ENCODE data around the gene BTBD2.

Gene BTBD2

GRCh38 chr19:2050349-2050990 is 35.0 kb upstream of the BTBD2 start:
- H3K27ac ChIP-seq: peak overlapping the region; percentile 87
- no peak for TF ChIP-seq ZFX (IDR thresholded peaks at IDR 0.05; ENCODE audit: borderline replicate concordance)
- TF ChIP-seq CTCF (IDR thresholded peaks at IDR 0.05): no peak

- peak overlapping the region; percentile 87 for H3K27ac ChIP-seq
- TF ChIP-seq CTCF (IDR thresholded peaks at IDR 0.05) (no peak), ZFX (IDR thresholded peaks at IDR 0.05; ENCODE audit: borderline replicate concordance) (no peak)
Observed at GRCh38 chr19:2049741-2050348, 34.3 kb upstream of the BTBD2 start.

- TF ChIP-seq CTCF (IDR thresholded peaks at IDR 0.05): no peak
- peak overlapping the region; percentile 87 for H3K27ac ChIP-seq
Observed at GRCh38 chr19:2048959-2049740, 33.6 kb upstream of the BTBD2 start.

GRCh38 chr19:2048104-2048958 is 32.8 kb upstream of the BTBD2 start:
- H3K27ac ChIP-seq: peak overlapping the region; percentile 87
- TF ChIP-seq CTCF (IDR thresholded peaks at IDR 0.05) (no peak), ZFX (IDR thresholded peaks at IDR 0.05; ENCODE audit: borderline replicate concordance) (no peak)

- no peak for TF ChIP-seq ZFX (IDR thresholded peaks at IDR 0.05; ENCODE audit: borderline replicate concordance)
- TF ChIP-seq CTCF (IDR thresholded peaks at IDR 0.05): no peak
- H3K27ac ChIP-seq: 0 out of 2 replicates have a peak overlapping the region, but pooled peaks have one; percentile 87
Observed at GRCh38 chr19:2047449-2048103, 32.1 kb upstream of the BTBD2 start.

GRCh38 chr19:2047076-2047448 is 31.5 kb upstream of the BTBD2 start:
- H3K27ac ChIP-seq: no peak overlapping the region; the same call in 1 of the 2 replicates
- TF ChIP-seq CTCF (IDR thresholded peaks at IDR 0.05) (no peak), ZFX (IDR thresholded peaks at IDR 0.05; ENCODE audit: borderline replicate concordance) (no peak)

All from 22Rv1 (cell line).